Lower leg skin (tissue), 3 donors: Measurements from ENCODE around the gene WWOX.

Experiments used
- CTCF ChIP-seq, 3 donors: fragments of 450-650 bp; IDR thresholded peaks; one replicate each; pipeline ENCODE4 v1.5.1; 2016; ENCODE audit warnings: antibody characterized with exemption in 3 of 3, mild to moderate bottlenecking in 3 of 3, moderate library complexity in 2 of 3
- POLR2A ChIP-seq, 2 donors: fragments of 450-650 bp; IDR thresholded peaks; one replicate each; pipeline ENCODE4 v1.6.1; 2016 to 2017; ENCODE audit warnings: antibody characterized with exemption in 2 of 2, mild to moderate bottlenecking in 1 of 2, moderate library complexity in 1 of 2

GRCh38 chr16:79064256-79064972 lies 965.0 kb downstream of the WWOX start:
- TF ChIP-seq POLR2A (IDR thresholded peaks at IDR 0.05) (no peak), CTCF (IDR thresholded peaks at IDR 0.05) (no peak)
